Esophagus mucosa (tissue), 1 donor: ENCODE results near the gene SEC24D. TPM values are rescaled to one million over a fixed set of nuclear protein-coding genes. Genes with fewer than 3 reads are reported as not detected.

Experiments used
- ATAC-seq: fragments of 200-7000 bp; cut with Tn5 transposase; one replicate; pipeline ENCODE4 v1.9.1; 2020
- total RNA-seq: library from RNA; stranded (reverse); gene quantifications from one replicate; pipeline ENCODE4 v1.2.4, GENCODE V29; 2023
- donor health status: DM: yes; HTN: yes; CAD: no.

Gene SEC24D
- total RNA-seq, 1 donor from 2014 or later = 14.0 TPM

DNA sequence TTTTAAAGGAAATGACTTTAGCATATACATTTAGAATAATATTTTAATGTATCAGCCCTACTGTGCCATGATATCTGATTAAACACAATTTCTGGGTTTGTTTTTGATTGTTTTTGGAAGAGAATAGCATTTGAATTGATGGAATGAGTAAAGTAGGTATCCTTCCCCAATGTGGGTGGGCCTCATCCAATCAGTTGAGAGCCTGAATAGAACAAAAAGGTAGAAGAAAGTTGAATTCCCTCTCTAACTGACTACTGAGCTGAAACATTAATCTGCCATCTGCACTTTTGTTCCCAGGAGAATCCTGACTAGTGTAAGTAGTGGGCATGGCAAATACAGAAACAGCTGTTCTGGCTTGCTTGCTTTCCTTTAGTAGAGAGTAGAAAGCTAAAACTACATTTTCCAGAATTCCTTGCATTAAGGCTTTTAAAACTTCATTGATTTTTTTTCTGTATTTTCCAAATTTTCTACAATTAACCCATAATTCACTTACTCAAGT lies 9.7 kb upstream of the SEC24D start:
- ATAC-seq = no peak

DNA sequence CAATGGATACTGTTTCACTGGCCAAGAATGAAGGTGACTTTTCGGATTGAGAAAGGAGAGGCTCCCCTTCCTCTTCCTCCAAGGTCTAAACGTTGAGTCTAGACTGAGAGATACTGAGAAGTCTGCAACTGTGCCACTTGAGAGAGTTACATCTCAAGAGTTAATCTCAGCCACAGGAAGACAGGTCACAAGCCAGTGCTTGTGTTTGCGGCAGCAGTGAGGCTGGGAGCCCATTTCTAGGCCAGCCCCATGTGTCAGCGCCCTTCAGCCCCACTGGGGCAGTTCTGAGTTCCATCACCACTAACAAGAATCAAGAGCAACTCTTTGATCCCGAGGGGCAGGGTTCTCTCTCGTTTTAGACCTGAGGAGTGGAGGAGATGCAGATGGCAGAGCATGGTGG lies 7.3 kb upstream of the SEC24D start:
- no peak for ATAC-seq

DNA sequence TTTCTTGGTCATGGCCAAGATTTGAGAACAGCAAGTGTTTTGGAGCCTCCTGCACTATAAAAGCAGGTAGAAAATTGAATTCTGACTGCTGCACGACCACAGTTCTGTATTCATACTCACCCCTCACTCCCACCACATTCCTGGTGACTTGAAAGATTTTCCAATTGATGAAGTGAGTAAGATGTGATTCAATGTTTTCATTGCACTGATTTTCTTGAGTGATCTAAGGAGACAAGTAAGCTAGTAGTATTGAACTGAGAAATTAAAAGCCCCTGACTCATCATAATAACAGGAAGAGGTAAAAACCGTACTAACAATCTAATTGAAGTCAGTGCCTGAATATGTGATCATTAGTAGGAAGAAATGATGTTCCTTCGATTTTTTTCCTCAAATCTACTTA lies 6.1 kb upstream of the SEC24D start:
- no peak for ATAC-seq

DNA sequence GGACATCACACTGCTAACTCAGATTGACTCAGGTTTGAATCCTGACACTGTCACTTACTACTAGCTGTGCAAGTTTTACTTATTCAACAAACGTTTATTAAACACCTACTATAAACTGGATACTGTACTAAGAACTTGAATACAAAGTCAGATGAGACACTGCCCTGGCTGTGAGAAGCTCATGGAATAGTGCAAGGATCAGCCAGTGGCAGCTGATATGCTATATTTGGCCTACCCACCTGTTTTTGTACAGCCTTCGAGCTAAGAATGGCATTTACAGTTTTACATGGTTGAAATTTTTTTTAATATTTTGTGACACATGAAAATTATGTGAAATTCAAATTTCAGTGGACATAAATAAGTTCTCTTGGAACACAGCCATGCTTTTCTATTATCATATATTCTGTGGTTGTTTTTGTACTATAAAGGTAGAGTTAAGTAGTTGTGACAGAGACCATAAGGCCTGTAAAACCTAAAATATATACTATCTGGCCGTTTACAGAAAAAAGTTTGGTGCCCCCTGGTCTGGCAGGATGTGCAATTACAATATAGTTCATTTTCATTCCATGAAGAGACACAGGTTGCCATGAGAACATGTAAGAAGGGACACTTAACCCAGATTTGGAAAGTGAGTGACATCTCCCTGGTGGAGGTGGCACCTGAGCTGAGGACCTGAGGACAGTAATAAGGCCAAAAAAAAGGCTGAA lies 3.4 kb upstream of the SEC24D start:
- no peak for ATAC-seq

DNA sequence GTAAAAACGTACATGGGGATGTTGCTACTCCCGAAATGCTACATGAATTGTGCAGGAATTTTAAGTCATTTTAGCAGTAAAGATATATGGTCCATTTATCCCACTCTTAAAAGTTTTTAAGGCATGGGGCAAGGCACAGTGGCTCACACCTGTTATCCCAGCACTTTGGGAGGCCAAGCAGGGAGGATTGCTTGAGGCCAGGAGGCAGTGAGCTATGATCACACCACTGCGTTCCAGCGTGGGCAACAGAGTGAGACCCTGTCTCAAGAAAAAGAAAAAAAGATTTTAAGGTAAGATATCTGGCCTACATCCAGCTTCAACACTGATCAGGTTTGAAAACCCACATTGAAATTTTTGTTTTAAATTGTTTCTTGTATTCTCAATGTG lies 1.2 kb upstream of the SEC24D start:
- no peak for ATAC-seq

DNA sequence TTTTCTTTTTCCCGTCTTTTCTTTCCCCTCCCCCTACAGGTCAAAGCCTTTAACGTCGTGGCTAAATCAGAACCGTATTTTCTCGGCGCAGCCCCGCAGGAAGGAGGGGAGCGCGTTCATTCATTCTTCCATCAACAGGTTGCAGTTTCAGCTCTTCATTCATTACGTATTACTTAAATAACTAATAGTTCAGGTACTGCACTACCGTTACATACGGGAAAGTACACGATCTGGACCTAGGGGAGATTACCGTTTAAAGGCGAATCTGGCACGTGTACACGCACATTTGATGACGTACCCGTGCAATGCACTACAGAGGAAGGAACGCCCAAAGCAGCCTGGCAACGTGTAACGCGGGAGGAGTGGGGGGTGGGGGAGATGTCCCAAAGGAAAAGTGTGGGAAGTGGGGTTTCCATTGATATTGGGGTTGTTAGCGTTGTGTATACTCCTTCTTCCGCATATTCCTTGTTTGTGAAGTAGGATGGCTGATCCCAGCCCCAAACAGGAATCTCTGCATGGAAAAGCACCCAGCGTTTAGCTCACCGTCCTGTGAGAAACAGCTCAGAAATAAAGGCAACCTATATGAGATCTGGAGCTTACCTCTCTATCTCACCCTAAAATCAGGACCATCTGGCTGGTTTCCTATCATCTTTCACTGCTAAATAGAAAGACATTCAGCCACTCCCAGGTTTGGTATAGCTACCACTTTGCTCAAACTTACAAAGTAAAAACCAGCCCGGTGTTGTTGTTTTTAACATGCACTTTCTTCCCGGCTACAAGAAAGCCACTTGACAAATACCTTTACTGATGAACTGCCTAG lies 585 bp upstream of the SEC24D start:
- peak; percentile 60 for ATAC-seq

DNA sequence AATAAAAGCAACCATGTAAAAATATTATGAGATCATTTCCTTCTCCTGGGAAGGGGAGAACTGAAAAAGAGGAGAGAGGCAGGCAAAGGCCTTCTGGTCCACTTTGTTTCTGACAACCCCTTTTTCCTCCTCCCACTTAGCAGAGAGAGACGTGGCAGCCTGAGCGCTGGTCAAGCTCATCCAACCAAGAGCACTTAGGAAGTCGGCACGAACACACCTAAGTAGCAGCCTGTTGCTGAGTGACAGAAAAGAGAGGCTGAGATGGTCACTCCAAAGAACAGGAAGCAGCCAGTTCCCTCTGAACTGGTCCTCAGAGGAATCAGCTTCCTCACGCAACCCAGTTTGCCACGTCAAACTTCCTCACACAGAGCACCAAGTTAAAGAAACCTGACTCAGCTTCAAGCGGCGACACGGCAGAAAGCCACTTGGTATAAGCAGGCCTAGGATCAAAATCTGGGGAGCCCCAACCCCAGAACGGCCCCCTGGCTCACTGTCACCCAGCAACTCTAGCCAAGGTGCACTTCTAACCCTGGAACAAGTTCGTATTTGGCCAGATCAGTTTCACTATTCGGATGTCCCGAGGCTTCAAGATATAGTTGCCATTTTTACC lies 861 bp downstream of the SEC24D start:
- peak; percentile 76 for ATAC-seq

DNA sequence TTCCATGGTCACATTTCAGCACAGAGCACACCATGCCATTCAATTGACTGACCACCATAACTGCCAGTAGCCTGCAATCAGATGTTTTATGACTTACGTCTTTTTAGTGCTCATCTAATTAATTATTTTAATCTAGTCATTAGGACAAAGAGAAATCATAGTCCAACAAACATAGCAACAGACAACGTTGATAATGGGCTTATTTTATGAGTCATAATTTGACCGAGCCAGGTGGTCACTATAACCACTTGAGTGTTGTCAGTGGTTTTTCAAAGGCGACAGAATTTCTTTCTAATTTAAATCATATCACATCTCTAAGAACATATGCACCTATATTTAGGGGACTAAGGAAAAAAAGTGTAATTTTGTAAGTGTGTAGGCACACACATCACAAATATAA lies 1.9 kb downstream of the SEC24D start:
- no peak for ATAC-seq

DNA sequence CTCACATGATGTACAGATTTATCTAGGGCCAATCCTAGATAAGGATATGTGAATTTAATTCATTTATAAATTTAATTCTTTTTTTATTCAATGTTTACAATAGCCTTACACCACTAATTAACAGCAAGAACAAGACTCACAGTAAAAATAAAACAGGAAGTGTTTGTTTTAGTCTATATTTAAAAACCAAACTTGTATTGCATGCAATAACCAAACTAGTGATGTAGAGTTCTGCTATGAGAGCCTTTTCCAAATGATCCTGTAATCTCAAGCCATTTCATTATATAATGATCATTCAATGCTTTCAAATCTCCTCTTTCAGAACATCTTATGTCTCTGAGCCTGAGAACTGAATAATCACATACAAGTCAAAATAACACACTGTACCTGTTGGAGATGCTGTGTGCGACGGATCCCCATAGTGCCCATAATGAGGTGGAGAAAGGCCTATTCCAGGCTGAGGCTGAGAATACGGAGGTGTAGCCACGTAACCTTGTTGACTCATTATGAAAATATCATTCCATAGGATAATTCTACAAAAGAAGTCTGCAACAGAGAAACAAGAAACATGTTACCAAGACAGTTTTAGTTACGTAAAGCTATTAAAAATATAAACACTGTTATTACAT lies 2.6 kb downstream of the SEC24D start:
- no peak for ATAC-seq

DNA sequence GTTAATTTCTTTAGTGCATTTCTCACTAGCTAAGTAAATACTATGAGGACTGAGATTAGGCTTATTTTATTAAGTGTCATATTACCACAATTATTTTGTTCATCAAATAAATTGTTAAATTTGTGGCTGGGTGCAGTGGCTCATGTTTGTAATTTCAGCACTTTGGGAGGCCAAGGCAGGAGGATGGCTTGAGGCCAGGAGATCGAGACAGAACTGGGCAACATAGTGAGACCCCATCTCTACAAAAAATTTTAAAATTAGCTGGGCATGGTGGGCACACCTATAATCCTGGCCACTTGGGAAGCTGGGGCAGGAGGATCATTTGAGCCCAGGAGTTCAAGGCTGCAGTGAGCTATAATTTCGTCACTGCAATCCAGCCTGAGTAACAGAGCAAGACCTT lies 6.8 kb downstream of the SEC24D start:
- no peak for ATAC-seq

DNA sequence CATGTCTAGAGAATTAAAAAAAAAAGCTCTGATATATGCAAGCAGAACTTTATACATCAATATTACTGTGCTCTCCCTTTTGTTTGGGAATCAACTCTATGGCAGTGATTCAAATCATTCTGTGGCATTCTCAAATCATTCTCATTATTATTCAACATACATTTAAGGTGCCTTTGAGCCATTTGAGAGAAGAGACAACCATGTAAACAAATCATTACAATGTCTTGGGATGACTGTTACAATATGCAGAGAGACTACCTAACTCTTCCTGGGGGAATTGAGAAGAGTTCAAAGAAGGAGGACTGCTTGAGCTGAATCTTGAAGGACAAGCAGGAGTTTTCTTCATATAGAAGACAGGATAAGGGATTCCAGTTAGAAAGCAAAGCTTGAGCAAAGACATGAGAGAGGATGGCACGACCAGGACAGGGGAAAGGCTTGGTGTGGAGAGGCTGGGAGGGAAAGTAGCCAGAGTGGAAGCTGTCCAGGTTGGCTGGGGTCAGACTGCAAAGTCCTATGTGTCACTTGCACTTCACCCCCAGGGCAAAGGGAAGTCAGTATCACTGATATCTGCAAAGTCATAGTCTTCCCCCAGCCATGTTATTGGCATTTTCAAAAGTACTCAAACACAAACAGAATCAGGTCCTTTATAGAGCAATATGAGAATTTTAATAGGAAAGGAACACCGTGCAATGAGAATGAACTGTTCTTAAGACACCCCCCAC lies 9.0 kb downstream of the SEC24D start:
- no peak for ATAC-seq

DNA sequence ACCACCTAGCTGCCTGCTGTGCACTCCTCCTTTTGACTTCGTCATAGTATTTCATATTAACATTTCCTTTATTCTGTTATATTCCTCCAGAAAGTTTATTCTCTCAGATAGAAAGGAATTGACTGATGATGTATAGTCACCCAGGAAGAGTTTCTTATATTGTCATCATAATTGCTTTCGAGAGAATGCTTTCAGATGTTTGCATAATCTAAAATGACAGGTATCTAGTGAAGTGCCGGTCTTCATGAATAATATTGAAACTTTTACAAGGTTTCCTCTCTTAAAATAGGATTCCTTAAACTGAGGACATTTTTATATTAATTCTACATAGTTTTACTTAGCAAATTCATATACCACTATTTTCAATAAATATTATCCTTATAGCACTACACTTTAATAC lies 10.1 kb downstream of the SEC24D start:
- ATAC-seq = no peak

DNA sequence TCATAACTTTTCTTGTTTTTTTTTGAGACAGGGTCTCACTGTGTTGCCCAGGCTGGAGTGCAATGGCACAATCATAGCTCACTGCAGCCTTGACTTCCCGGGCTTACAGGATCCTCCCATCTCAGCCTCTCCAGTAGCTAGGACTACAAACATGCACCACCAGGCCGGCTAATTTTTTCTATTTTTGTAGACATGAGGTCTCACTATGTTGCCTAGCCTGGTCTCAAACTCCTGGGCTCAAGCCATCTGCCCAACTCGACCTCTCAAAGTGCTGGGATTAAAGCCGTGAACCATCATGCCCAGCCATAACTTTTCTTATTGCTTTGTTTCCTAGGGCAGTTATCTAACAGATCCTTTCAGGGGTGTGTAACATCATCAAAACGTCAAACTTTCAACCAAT lies 11.8 kb downstream of the SEC24D start:
- no peak for ATAC-seq

DNA sequence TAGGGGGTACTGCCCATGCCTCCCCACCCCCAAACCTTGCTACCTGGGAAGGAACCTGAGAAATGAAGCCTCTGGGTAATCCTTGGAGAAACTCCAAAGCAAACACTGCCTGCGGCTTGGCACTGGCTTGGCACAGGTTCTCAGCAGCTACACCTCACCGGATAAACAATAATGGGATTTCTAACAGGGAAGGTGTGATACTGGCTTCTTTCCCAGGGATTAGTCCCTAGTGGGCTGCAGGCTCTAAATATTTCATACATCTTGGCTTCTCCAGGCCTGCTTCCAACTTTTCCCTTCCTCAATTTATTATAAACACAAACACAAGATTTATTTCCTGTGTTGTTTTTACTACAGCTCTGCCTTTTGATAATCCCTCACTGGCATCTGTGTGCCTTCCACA lies 12.5 kb downstream of the SEC24D start:
- ATAC-seq = peak; percentile 81

DNA sequence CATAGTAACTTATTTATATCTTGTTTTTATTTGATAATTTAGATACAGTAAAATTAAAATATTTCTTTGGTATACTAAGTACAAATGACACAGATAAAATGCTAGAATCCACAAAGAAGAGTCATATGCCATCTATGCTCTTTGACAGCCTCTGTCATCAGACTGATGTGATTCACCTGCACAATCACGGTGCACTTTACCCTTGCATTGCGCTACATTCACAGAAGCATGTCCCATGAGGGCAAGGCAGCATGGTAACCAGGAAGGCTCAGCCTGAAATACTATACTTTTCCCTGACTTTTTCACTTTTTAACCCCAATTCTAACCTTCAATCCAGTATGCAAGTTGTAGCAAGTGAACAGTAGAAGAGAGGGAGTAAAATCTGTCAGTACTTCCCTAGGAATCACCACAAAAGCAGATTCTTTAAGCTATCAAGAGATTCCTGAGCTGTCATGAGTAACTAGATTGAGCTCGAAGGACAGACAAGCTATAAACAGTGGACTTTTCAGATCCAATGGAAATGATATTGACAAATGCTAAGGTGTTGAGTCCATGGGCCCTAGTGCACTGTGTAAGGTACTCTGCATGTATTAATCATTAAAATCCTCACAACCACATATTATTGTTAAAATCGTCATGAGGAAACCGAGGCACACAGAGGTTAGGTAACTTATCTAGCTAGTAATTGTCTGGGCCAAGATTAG lies 14.2 kb downstream of the SEC24D start:
- ATAC-seq = no peak

DNA sequence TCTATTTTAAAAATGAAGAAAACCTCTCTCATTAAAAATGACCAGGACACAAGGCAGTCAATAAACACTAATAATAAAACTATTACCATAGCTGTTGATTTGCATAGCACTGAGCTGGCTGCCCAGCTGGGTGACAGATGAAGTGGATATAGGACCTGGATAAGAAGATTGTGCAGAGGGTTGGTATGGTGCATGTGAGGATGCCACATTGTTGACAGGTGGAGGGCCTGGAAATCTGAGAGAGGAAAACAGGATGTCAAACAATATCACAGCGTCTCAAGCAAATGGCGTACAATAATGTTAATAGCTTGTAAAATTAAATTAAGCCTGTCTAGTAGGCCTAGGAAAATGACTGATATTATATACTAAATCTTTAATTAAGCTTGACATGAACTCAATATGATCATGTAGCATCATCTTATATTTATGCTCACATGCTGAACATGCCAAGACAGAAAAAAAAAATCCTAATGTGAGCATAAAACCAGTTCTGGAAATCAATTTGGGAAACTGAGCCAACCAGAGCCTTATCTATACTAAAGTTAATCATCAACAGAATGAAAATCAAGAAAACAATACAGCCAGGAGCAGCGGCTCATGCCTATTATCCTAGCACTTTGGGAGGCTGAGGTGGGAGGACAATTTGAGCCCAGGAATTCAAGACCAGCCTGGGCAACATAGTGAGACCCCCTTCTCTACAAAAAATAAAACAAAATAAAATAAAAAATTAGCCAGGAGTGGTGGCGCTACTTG lies 18.6 kb downstream of the SEC24D start:
- ATAC-seq = no peak

DNA sequence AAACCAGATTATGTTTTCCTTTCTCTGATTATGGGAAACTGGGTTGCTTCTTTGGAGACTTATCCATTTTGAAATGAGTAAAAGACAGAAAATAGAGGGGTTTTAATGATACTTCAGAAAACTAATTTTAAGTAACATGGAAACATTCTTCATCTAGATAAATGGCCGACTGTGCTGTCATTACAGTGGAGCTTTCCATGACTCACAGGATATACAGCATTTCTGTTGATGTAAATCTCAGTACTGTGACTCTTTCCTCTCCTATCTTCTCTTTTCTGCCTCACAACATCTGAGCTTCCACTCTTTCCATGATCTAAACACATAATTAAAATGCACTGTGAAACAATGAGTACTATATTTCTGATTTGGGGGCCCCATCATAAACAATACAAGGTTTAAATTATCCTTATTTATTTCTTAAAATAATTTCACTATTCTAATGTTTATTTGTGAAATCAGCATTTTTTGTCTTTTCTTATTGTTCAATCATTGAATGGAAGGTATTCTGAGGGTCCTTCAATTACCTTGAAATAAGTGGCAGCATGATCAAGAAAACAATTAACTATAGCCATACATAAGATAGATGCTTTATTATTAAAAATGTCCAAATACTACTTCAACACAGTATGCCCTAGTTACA lies 19.3 kb downstream of the SEC24D start:
- ATAC-seq = no peak

DNA sequence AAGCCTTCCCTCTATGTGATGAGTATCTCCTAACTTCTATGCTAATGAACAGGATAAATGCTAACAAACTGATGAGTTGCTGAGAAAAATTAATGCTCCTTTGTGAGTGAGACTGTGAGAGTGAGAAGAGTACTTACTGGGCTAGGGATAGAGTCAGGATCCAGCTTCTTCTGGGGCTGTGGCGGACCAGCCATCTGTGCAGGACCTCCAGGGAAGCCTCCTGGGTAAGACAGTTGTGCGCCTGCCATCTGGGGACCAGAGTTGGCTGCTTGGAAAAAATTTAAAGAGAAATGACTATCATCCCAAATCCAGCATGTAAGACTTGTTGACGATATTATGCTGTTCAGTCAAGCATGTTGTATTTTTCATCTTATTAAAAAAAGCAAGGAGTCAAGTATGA lies 21.0 kb downstream of the SEC24D start:
- no peak for ATAC-seq

DNA sequence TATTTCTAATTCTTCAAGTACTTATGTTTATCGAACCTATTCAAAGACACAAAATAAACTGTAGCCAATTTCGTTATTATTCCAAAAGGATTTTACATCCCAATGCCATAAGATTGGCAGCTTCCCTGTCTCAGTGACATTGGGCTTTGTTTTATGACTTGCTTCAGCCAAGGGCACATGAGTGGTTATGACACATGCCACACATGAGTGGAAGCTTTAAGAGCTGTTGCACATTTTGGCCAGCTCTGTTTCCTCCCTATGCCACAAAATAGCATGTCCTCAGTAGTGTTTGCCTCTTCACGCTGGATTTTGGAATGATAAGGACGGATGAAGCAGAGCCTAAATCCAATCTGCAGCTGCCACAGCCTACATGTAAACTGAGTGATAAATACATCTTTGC lies 21.9 kb downstream of the SEC24D start:
- no peak for ATAC-seq

DNA sequence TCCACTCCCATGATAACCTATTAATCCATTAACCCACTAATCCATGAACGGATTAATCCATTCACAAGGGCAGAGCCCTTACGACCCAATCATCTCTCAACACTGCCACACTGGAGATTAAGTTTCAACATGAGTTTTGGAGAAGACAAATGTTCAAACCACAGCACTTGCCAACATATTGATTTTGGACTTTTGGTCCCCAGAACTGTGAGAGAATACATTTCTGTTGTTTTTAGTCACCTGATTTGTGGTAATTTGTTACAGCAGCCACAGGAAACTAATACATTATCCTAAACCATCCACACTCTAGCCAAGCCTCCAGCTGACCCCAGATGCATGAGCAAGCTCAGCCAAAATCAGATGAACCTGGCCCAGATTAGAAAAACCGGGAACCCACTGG lies 22.4 kb downstream of the SEC24D start:
- no peak for ATAC-seq

DNA sequence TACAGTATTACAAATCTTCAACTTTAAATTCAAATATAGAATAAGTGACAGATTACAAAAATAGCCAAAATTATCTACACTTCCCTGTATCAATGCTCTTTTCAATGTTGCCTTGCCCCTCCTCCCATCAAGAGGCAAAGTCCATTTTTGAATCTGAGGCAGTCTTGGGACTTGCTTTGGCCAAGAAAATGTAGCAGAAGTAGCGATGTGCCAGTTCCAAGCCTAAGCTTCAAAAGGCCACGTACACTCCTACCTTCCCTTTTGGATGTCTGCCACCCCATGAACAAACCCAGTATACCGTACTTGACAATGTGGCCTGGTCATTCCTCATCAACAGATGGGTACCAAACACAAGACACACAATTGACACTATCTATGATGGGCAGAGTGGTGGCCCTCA lies 24.1 kb downstream of the SEC24D start:
- no peak for ATAC-seq
